RPMI7951 (cell line): Measurements from ENCODE around the gene IQGAP2. TPM values are rescaled to one million over a fixed set of nuclear protein-coding genes. Genes with fewer than 3 reads are reported as not detected.
A peak's percentile ranks its signal among the peaks of the same experiment; 100 is the strongest.
"Not testable (repeated sequence)": the region's sequence is repeated elsewhere in the genome, so short reads cannot be mapped to it uniquely, and the experiment has no call there.

Experiments used
- DNase-seq: peaks from one replicate; pipeline ENCODE4 v3.0.0-alpha.2; 2012; ENCODE audit warnings: low read depth
- total RNA-seq: library from RNA; depleted of rRNA; stranded (reverse); fragments of >200 nt; shearing (Covaris generic); gene quantifications from 2 replicates; pipeline ENCODE4 v1.2.3, GENCODE V29; 2014

Gene IQGAP2
- total RNA-seq, 1 experiment from 2014 or later: 0.24 TPM

GRCh38 chr5:76657683-76658311, 254.7 kb downstream of the IQGAP2 start:
- DNase-seq: no peak

- no peak for DNase-seq
Measured at GRCh38 chr5:76660360-76660759, 257.3 kb downstream of the IQGAP2 start.

- no peak for DNase-seq
Measured at GRCh38 chr5:76662521-76662920, 259.4 kb downstream of the IQGAP2 start.

GRCh38 chr5:76663573-76663972, 260.5 kb downstream of the IQGAP2 start:
- DNase-seq: no peak

GRCh38 chr5:76664079-76664478, 261.0 kb downstream of the IQGAP2 start:
- DNase-seq: no peak

GRCh38 chr5:76667495-76667894, 264.4 kb downstream of the IQGAP2 start:
- DNase-seq: no peak

- no peak for DNase-seq
Measured at GRCh38 chr5:76669245-76669644, 266.2 kb downstream of the IQGAP2 start.

GRCh38 chr5:76670508-76670907, 267.4 kb downstream of the IQGAP2 start:
- DNase-seq: no peak

- DNase-seq: no peak
Measured at GRCh38 chr5:76672242-76672641, 269.2 kb downstream of the IQGAP2 start.

GRCh38 chr5:76673125-76673524, 270.0 kb downstream of the IQGAP2 start:
- DNase-seq: no peak

GRCh38 chr5:76674330-76675066, 271.4 kb downstream of the IQGAP2 start:
- DNase-seq: no peak

- DNase-seq: no peak
Measured at GRCh38 chr5:76675364-76675763, 272.3 kb downstream of the IQGAP2 start.

- DNase-seq: no peak
Measured at GRCh38 chr5:76677849-76678472, 274.9 kb downstream of the IQGAP2 start.

- peak; percentile 20 for DNase-seq
Measured at GRCh38 chr5:76679231-76679630, 276.1 kb downstream of the IQGAP2 start.

- not testable (repeated sequence) for DNase-seq
Measured at GRCh38 chr5:76680826-76681225, 277.7 kb downstream of the IQGAP2 start.

GRCh38 chr5:76681287-76681686, 278.2 kb downstream of the IQGAP2 start:
- DNase-seq: no peak

- peak; percentile 27 for DNase-seq
Measured at GRCh38 chr5:76682387-76682786, 279.3 kb downstream of the IQGAP2 start.

GRCh38 chr5:76683816-76684731, 281.0 kb downstream of the IQGAP2 start:
- no peak for DNase-seq

GRCh38 chr5:76684756-76685519, 281.9 kb downstream of the IQGAP2 start:
- DNase-seq: no peak

GRCh38 chr5:76685704-76686103, 282.6 kb downstream of the IQGAP2 start:
- peak; percentile 69 for DNase-seq

- DNase-seq: no peak
Measured at GRCh38 chr5:76688212-76688611, 285.1 kb downstream of the IQGAP2 start.
